Mucosa of descending colon (tissue), 3 donors: ENCODE measurements around the gene LRRC37A. TPM values are rescaled to one million over a fixed set of nuclear protein-coding genes. Genes with fewer than 3 reads are reported as not detected.
"Not testable (repeated sequence)": the region's sequence is repeated elsewhere in the genome, so short reads cannot be mapped to it uniquely, and the experiment has no call there.

ENCODE experiments used
- ATAC-seq: fragments of 200-7000 bp; cut with Tn5 transposase; one replicate; pipeline ENCODE4 v1.9.1; 2020; ENCODE audit warnings: mild to moderate bottlenecking, moderate library complexity
- DNase-seq, 3 donors: peaks; one replicate each; pipeline ENCODE4 v3.0.0-alpha.2; 2020
- H3K36me3 ChIP-seq: fragments of 200-600 bp; one replicate; pipeline ENCODE4 v1.8.0; 2021; ENCODE audit warnings: low read depth, mild to moderate bottlenecking
- H3K4me1 ChIP-seq: fragments of 200-600 bp; one replicate; pipeline ENCODE4 v1.8.0; 2021; ENCODE audit warnings: low read depth, mild to moderate bottlenecking
- H3K4me3 ChIP-seq: fragments of 200-600 bp; one replicate; pipeline ENCODE4 v1.8.0; 2021; ENCODE audit warnings: mild to moderate bottlenecking
- H3K9me3 ChIP-seq: fragments of 200-600 bp; one replicate; pipeline ENCODE4 v1.8.0; 2021; ENCODE audit warnings: mild to moderate bottlenecking
- intact Hi-C, 2 donors: fragments of 100-400 bp; cut with DNase I in 1 of 2; cut with micrococcal nuclease in 1 of 2; formaldehyde crosslinking; loops; one replicate each; pipeline versions ENCODE4 v1.11.0 to v1.11.1; 2022; cut with DNase I, micrococcal nuclease
- total RNA-seq, 3 donors: library from RNA; stranded (reverse); fragmentation: NEBNext Ultra II Directional in 2 of 3; extraction: Animal tissue kit (Norgen Biotek cat#: 25700) in 2 of 3; gene quantifications; one replicate each; pipeline versions ENCODE4 v1.2.1 to v1.2.4, GENCODE V29; 2021 to 2023
- donor health status: DM: no; HTN: no; CAD: no; lungs with moderate emphysema.
- donor health status: DM: no; HTN: no; CAD: no.
- donor health status: DM: no; HTN: yes; CAD: no.

The LRRC37A gene
- total RNA-seq, 3 donors from 2014 or later = 2.9 to 6.5 (median 3.1) TPM

DNA sequence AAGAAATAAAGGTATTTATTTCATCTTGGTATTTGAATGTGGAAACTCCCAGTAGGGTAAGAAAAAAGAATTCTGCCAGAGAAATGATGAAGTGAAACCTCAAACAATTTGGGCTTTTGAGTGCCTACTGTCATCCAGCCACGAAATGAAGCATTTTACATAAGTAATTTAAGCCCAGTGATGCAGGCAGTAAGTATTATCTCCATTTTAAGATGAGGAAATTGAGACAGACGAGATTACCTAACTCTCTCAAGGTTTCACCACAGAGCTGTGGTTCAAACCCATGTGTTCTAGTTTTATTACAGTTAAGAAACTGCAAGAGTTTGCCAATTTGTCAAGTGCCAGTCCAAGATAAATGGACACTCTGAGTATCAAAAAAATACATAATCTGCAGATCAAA, 53.4 kb downstream of the LRRC37A start:
- peak; percentile 50 for ATAC-seq
- DNase-seq, H3K36me3 ChIP-seq, H3K4me1 ChIP-seq, H3K4me3 ChIP-seq, intact Hi-C loops, H3K9me3 ChIP-seq: not testable (repeated sequence)

DNA sequence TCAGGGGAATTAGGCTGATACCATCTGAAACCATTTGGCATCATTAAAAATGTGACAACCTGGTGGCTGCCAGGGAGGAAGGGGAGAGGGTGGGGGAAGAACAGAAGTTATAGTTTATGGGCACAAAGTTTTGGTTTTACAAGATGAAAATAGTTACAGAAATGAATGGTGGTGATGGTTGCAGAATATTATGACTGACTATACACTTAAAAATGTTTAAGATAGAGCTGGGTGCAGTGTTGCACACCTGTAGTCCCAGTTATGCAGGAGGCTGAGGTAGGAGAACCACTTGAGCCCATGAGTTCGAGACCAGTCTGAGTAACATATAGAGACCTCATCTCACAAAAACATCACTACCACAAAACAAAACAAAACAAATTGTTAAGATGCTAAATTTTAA, 54.1 kb downstream of the LRRC37A start:
- intact Hi-C loops, DNase-seq: not testable (repeated sequence)

DNA sequence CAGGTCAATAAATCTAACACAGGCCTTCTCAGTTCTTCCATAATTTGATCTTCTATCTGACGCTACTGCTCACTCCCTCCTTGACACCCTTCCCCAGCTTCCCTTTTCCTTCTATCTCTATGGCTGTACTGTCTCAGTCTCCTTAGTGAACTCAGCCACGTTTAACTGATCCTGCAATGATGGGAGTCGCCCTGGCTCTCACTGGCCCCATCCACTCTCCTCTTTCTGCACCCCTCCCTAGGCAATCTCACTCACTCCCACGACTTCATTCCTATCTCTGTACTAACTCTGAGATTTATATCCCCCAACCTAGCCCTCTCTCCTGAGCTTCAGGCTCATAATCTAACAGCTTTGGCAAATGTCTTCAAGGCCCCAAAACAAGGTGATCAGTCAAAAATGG, 58.9 kb downstream of the LRRC37A start:
- H3K4me3 ChIP-seq, ATAC-seq, DNase-seq, intact Hi-C loops, H3K36me3 ChIP-seq, H3K9me3 ChIP-seq, H3K4me1 ChIP-seq: not testable (repeated sequence)

More for the DNA sequence above, 54.1 kb downstream of the LRRC37A start:
- not testable (repeated sequence) for H3K9me3 ChIP-seq, H3K4me1 ChIP-seq, H3K4me3 ChIP-seq, H3K36me3 ChIP-seq, ATAC-seq

DNA sequence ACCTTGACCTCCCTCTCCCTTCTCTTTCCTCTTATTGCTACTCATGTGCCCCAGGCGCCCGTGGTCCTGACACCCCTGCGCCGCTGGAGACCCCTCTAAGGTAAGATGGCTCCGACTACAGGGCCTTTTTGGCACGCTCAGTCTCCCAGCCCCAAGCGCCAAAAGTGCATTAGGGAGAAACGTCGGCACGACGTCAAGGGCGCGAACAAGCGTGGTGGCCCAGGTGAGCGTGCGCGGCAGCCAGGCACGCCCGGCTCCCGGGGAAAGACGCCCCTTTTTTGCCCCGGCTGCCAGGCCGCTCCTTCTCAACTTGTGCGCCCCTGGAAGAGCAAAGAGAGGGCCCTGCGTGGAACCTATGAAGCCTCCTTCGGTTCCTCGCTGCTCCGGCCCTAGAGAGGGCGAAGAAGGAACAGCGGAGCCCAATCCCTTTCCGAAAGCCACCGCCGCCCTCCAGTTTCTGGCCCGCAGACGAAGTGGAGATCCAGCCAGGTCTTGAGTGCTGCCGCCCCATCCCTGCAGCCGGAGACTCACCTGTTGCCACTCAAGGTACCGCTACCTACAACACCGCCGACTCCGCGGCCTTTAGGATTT, 66.3 kb downstream of the LRRC37A start:
- DNase-seq, H3K36me3 ChIP-seq, H3K4me1 ChIP-seq, H3K4me3 ChIP-seq, intact Hi-C loops, H3K9me3 ChIP-seq: not testable (repeated sequence)
- peak; percentile 69 for ATAC-seq

DNA sequence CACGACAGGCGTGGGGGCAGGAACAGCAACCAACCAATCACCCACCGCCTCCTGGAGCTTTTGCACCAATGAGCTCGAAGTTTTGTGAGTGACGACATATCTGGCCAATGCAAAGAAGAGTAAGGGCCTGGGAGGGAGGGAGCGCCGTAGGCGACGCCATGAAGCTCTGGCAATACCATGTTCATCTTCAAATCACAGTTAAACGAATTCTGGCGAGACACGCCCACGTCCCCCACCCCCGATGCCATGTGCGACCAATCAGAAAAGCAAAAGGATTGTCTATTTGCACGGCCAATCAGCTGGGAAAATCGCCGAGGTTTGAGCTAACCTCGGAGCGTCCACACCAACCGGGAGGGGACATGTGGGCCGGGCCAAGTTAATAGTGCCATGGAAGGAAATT, 66.8 kb downstream of the LRRC37A start, which contains the start of gene ARL17B:
Gene ARL17B, minus strand, starts transcription at position 12 of the 400 bp plus-strand sequence. CDS start 3,369 bp downstream, outside the sequence.
- H3K36me3 ChIP-seq, intact Hi-C loops, H3K4me1 ChIP-seq, H3K4me3 ChIP-seq, H3K9me3 ChIP-seq: not testable (repeated sequence)
- DNase-seq = peak; percentile 89 to 99 (median 90)
- ATAC-seq = peak; percentile 98

DNA sequence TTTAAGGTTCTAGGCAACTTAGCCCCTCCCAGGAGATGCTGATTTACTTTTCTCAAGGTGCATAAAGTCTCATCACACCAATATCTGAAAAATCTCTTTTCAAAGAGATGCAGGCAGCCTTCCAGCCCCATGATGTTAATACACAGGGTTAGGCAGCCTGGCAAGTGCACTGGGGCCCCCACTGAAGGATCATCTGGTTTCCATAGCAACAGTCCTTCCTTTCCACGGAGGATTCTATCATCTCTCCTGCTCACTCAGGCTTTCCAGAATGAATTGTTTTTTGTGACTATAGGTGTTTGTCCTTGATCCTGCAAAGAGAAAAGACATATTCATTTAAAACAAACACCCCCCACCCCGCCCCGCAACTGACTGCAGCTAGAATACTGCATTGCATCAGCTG, 72.6 kb downstream of the LRRC37A start:
- intact Hi-C loops, H3K4me3 ChIP-seq, ATAC-seq, H3K9me3 ChIP-seq, H3K4me1 ChIP-seq, DNase-seq, H3K36me3 ChIP-seq: not testable (repeated sequence)

DNA sequence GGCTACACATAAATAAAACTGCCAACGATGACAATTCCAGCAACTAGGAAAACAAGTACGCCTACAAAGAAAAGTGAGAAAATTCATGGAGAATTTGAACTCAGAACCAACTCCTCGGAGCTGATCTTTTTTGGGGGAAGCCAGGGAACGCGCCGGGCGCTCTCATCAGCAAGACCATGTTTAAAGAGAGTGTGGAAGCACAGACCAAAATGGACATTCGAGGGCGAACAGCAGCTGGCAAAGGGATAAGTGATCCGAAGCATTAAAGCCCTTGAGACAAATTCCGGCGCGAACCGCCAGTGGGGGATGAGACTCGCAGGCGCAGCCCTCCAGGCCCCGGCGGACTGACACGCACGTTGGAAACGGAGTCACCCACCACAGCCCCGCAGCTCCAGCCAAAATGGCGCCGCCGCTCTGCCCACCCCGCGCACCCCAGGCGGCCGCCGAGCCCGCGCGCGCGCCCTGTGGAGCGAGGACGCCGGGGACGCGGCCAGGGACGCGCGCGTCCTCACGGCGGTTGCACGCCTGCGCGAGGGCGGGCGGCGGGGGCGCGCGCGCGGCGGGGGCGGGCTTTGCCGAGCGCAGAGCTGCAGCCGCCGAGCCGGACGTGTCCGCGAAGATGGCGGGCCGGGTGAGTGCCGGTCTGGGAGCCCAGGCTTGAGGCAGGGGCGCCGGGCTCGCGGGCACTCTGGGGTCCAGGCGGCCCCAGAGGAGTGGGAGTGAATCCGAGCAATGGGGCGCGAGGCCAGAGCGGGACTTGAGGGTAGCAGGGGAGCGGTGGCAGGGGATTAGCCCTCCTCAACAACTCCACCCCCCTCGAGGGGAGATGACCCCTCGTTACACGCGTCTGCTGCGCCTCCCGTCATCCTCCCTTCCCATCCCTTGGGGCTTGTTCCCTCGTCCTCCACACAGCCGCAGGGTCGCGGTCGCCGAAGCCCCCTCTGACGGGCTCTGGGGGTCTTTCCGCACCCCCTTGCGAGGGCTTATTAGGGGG, 77.6 kb downstream of the LRRC37A start:
- intact Hi-C loops, DNase-seq, H3K4me3 ChIP-seq, H3K4me1 ChIP-seq, H3K9me3 ChIP-seq, H3K36me3 ChIP-seq: not testable (repeated sequence)
- ATAC-seq = peak; percentile 98

DNA sequence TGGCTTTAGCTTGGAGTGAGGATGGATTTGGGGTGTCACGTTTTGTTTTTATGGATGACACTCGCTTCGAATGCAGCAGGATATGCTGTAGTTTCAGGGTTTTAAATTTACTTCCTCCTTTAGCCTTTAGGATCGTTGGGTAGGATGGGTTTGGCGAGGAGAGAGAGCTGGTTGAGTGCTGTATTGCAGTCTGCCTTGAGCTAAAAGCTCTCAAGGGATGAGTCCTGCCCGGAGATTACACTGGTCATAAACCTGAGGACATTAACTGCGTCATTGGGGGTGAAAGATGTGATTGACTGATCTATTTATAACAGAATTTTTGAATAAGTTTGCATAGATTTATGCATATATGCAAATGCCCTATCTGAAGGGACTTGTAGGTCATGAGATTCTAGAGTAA, 78.5 kb downstream of the LRRC37A start:
- H3K36me3 ChIP-seq, intact Hi-C loops, H3K4me1 ChIP-seq, H3K9me3 ChIP-seq, H3K4me3 ChIP-seq, DNase-seq: not testable (repeated sequence)
- peak; percentile 76 for ATAC-seq

DNA sequence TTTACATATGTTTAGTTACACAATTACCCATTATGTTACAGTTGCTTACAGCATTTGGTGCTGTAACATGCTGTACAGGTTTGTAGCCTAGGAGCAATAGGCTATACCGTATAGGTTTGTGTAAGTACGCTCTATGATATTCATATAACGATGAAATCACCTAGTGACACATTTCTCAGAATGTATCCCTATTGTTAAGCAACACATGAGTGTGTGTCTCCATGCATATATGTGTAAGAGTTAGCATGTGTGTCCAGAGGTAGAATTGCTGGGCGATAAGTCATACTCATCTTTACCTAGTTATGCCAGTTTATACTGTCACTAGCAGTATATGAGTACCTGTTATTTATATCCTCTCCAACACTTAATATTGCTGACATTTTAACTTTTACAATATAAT, 88.2 kb downstream of the LRRC37A start:
- H3K4me1 ChIP-seq, H3K9me3 ChIP-seq, H3K4me3 ChIP-seq, DNase-seq, intact Hi-C loops, H3K36me3 ChIP-seq: not testable (repeated sequence)
- peak; percentile 48 for ATAC-seq

DNA sequence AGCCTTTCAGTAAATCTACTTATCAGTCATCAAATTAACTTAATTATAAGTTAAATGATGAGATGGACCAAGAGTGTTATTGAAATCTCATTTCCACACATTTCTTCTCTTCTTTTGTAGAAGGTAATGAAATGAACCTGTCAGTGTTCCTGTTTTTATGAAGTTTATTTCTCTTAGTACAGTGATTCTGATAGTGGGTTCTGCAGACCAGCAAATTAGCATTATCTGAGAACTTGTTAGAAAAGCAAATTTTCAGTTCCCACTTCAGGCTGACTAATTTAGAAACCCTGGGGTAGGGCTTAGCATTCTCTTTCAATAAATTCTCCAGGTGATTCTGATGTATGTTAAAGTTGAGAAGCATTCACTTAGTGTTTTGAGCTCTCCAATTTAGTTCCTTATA, 90.6 kb downstream of the LRRC37A start:
- intact Hi-C loops = not testable (repeated sequence)

More for the DNA sequence above, 90.6 kb downstream of the LRRC37A start:
- not testable (repeated sequence) for H3K4me1 ChIP-seq, H3K9me3 ChIP-seq, DNase-seq, ATAC-seq, H3K36me3 ChIP-seq, H3K4me3 ChIP-seq

Other genes starting within 250 kb of the LRRC37A start
- gene KANSL1, start 101.7 kb upstream of the LRRC37A start, total RNA-seq = 100 to 1,000 TPM in 1 of 3 donors, 10 to 100 TPM in 2; 80.2 to 107 (median 88.8) TPM
- gene ARL17B, start 66.6 kb downstream of the LRRC37A start, total RNA-seq = 10 to 100 TPM; 19.5 to 38.0 (median 24.9) TPM
- gene LRRC37A2, start 217.3 kb downstream of the LRRC37A start, total RNA-seq = 10 to 100 TPM; 14.0 to 24.8 (median 17.8) TPM